ACHN (cell line): Measurements from ENCODE around the gene TSPAN4.

ENCODE experiments used
- DNase-seq: peaks from one replicate; pipeline ENCODE4 v3.0.0-alpha.2; 2015
- in situ Hi-C: cut with HindIII; loops from 2 replicates; pipeline ENCODE4 v1.10.0; 2017; ENCODE audit warnings: low sequenced_read_pairs, low pct_ligation_motif_present, low pct_unique_long_range_greater_than_20kb

Gene TSPAN4

GRCh38 chr11:858762-859339, 16.2 kb downstream of the TSPAN4 start:
- DNase-seq, result no peak
- in situ Hi-C loops, result no loop called here

GRCh38 chr11:859394-860131, 16.9 kb downstream of the TSPAN4 start:
- in situ Hi-C loops, result no loop called here
- DNase-seq, result no peak

- no peak for DNase-seq
- in situ Hi-C loops, result no loop called here
These were observed 17.8 kb downstream of the TSPAN4 start for GRCh38 chr11:860234-861104.

DNA sequence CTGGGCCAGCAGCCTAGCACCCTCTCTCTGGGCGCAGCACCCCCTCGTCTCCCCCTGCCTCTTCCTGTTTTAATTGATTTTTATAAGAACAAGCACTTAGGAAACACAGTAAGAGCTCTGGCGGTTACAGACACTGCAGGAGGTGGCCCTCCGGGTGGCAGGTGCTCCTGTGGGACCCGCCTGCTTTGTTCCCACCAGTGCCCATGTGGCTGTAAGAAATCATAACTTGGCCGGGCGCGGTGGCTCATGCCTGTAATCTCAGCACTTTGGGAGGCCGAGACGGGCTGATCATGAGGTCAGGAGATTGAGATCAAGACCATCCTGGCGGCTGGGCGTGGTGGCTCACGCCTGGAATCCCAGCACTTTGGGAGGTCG, 18.4 kb downstream of the TSPAN4 start:
- in situ Hi-C loops, result no loop called here
- no peak for DNase-seq

DNA sequence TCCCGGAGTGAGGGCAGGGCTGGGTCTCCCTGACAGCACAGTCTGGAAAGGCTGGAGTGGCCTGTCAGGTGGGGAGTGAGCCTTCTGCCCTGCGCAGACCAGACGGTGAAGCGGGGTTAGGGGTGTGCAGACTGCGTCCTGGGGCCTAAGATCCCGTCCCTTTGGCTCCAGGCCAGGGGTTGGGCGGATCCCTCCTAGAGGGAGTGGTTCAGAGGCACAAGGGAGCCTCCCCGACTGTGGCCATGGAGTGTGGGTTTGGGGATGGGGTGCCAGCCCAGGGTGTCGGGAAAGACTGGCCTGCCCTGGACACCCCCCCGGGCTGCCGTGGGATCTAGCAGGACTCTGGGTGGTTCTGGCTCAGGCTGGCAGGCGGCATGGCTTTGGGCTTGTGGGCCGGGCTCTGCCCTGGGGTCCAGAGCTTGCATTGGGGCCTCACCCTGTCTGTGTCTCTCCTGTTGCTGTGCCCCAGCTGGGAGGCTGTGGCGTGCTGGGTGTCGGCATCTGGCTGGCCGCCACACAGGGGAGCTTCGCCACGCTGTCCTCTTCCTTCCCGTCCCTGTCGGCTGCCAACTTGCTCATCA, 19.5 kb downstream of the TSPAN4 start:
- no peak for DNase-seq
- in situ Hi-C loops, result no loop called here

DNA sequence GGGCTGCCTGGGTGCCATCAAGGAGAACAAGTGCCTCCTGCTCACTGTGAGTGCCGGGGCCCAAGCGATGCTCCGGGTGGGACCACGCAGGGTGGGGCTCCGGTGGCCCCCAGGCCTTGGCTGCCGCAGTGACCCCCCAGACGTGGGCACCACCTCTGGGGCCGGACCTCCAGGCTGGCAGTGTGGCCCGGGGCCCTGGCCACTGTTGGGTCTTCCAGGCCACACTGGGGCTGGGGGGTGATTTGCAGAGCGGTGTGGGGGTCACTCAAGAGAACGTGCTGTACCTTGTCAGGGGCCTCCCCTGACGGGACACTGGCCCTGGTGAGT, 20.0 kb downstream of the TSPAN4 start:
- DNase-seq, result no peak
- in situ Hi-C loops, result no loop called here

- DNase-seq, result no peak
- in situ Hi-C loops, result no loop called here
These were observed 20.6 kb downstream of the TSPAN4 start for GRCh38 chr11:863023-863909.

DNA sequence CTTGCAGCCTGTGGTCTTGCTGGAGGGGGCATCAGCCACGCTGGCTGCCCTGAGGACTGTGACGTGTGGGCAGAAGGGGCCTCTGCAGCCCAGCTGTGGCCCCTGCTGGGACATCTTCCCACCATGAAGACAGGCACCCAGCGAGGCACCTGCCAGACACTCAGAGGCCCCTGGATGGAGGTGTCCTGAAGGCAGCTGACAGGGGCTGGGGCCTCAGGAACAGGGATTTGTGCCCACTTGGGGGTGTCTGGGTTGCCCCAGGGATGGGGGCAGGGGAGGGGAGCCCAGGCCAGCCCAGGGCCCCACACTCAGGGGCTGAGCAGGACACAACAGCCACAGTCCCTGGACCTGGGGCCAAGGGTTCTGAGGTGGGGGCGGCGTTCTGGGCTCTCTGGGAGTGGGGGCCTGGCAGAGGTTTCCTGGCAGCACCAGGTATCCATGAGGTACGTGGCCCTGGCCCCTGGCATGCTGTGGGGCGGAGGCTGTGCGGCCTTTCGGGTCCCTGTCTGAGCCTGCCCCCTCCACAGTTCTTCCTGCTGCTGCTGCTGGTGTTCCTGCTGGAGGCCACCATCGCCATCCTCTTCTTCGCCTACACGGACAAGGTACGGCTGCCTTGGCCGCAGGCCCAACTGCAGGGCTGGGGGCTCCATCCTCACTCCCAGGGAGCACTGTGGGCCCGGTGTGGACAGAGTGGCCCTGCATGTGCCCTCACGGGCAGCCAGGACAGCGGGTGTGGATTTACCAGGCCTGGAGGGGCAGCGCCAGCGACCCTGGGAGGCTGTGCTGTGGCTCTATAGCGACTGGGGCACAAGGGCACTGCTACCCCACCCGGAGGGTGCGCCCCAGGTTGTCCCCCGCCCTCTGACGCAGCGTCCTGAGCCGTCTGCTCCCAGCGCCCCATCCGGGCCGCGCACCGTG, 21.5 kb downstream of the TSPAN4 start:
- no peak for DNase-seq
- in situ Hi-C loops, result no loop called here

DNA sequence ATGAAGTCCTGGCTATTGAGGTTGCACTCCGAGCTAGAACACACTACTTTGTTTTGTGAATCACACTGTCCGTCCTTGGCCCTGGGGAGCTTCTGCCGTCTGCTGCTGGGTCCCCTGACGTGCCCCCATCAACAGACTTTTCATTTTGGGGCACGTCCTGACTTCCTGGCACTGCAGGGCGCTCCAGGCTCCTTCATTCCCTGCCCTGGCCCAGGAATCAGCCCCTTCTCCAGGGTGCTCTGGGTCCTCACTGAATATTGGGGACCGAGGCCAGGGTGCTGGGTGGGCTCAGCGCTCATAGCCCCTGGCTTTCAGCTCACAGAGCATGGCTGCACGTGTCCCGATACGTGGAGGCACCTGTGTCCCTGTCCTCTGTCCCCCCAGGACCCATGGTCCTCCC, 22.2 kb downstream of the TSPAN4 start:
- in situ Hi-C loops, result no loop called here
- no peak for DNase-seq

DNA sequence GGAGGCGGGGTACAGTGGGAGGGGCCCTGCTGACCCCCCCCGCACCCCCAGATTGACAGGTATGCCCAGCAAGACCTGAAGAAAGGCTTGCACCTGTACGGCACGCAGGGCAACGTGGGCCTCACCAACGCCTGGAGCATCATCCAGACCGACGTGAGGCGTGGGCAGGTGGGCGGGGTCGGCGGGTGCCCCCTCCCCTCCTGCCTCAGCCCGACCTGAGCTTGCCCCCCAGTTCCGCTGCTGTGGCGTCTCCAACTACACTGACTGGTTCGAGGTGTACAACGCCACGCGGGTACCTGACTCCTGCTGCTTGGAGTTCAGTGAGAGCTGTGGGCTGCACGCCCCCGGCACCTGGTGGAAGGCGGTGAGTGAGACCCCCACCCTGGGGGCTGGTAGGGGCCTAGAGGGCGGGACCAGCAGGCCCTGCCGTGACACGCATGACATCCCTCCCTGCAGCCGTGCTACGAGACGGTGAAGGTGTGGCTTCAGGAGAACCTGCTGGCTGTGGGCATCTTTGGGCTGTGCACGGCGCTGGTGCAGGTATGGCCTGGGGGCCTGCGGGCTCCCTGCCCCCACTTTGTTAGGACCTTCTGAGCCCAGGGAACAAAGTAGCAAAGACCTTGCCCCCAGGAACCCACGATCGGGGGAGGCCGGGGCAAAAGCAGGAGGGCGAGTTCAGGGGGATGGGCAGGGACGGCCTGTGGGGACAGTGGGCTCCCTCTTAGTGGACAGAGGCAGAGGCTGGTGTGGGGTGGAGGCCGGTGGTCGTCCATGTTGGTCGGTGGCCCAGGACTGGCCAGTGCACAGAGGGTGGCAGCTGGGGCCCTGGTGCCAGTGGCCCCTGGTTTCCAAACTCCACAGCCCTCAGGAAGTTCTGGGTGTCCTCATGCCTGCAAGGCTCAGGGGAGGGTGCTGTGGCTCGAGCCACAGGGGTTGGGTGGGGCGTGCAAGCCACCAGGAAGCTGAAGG, 23.1 kb downstream of the TSPAN4 start:
- in situ Hi-C loops, result no loop called here
- DNase-seq, result no peak

GRCh38 chr11:866481-866880, 23.8 kb downstream of the TSPAN4 start:
- DNase-seq, result no peak
- in situ Hi-C loops, result no loop called here

DNA sequence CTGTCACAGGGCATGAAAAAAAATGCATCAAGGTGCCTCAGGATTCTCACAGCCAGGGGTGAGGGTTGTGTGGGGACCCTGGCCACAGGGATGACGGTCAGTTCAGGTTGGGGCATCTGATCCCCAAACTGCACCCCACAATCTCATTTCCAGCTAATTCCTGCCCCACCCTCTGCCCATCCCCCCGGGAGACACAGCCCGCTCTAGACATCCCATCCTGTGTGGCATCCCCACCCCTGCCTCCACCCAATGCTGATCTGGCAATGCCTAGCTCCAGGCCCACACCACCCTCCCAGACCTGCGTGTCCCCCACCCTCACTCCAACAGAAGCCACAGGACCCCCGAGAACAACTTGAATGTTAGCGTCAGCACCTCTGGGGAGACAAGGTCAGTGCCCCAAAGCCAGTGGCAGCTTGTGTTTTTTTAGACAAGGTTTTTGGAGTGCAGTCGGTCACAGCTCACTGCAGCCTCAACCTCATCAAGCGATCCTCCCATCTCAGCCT, 25.3 kb downstream of the TSPAN4 start:
- in situ Hi-C loops, result no loop called here

GRCh38 chr11:868394-868793, 25.7 kb downstream of the TSPAN4 start:
- DNase-seq, result no peak
- in situ Hi-C loops, result no loop called here

More for the DNA sequence above, 25.3 kb downstream of the TSPAN4 start:
- DNase-seq, result no peak

GRCh38 chr11:868802-869201, 26.1 kb downstream of the TSPAN4 start:
- in situ Hi-C loops, result no loop called here

GRCh38 chr11:869399-870126, 26.9 kb downstream of the TSPAN4 start:
- in situ Hi-C loops, result no loop called here
- DNase-seq, result no peak

More at GRCh38 chr11:868802-869201, 26.1 kb downstream of the TSPAN4 start:
- DNase-seq, result no peak

DNA sequence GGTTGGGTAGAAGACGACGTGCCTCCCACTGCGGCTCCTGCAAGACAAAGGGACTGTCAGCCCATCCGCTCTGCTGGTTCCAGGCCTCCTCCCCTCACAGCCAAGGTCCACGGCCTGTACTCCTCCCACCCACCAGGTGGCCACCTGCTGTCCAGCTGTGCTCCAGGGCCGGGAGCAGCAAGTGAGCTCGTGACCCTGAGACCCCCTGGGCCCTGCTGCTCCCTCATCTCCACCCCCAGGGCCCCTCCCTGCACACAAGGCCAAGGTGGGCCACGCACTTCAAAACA, 27.4 kb downstream of the TSPAN4 start:
- DNase-seq, result no peak
- in situ Hi-C loops, result no loop called here
